Lung (tissue), 12 donors: ENCODE data around the gene KIAA0319L. TPM values are rescaled to one million over a fixed set of nuclear protein-coding genes. Genes with fewer than 3 reads are reported as not detected.

Experiments used
- ATAC-seq: fragments of 200-7000 bp; cut with Tn5 transposase; one replicate; pipeline ENCODE4 v1.9.1; 2020; ENCODE audit warnings: moderate number of reproducible peaks; ENCODE audit not compliant: insufficient read depth, low FRiP score
- DNase-seq, 3 donors: peaks; one replicate each; pipeline ENCODE4 v3.0.0-alpha.2; 2013 to 2017
- H3K27ac ChIP-seq, 2 donors: one replicate each; pipeline ENCODE4 v1.5.1; 2013; ENCODE audit warnings: mild to moderate bottlenecking in 2 of 2, moderate library complexity in 2 of 2, control low read depth in 1 of 2, inconsistent platforms in 1 of 2, low read depth in 1 of 2, low read length in 1 of 2
- H3K27me3 ChIP-seq, 3 donors: one replicate each; pipeline ENCODE4 v1.5.1; 2013; ENCODE audit warnings: low read length in 2 of 3; ENCODE audit not compliant: control insufficient read depth in 3 of 3, insufficient read depth in 3 of 3
- H3K36me3 ChIP-seq, 4 donors: one replicate each; pipeline ENCODE4 v1.5.1; 2013; ENCODE audit warnings: low read length in 4 of 4, mild to moderate bottlenecking in 1 of 4, moderate library complexity in 1 of 4; ENCODE audit not compliant: control insufficient read depth in 4 of 4, insufficient read depth in 4 of 4
- H3K4me1 ChIP-seq, 5 donors: one replicate each; pipeline ENCODE4 v1.5.1; 2013; ENCODE audit warnings: low read length in 5 of 5, mild to moderate bottlenecking in 2 of 5, moderate library complexity in 1 of 5; ENCODE audit not compliant: control insufficient read depth in 5 of 5, insufficient read depth in 5 of 5
- H3K4me3 ChIP-seq: one replicate; pipeline ENCODE4 v1.5.1; 2013; ENCODE audit warnings: mild to moderate bottlenecking, control low read depth, moderate library complexity
- H3K9ac ChIP-seq, 2 donors: one replicate each; pipeline ENCODE4 v1.5.1; 2013; ENCODE audit warnings: low read length in 2 of 2, control low read depth in 1 of 2; ENCODE audit not compliant: insufficient read depth in 1 of 2
- H3K9me3 ChIP-seq, 4 donors: one replicate each; pipeline ENCODE4 v1.5.1; 2013; ENCODE audit warnings: low read length in 3 of 4, mild to moderate bottlenecking in 1 of 4, moderate library complexity in 1 of 4; ENCODE audit not compliant: control insufficient read depth in 4 of 4, insufficient read depth in 3 of 4
- CTCF ChIP-seq: IDR thresholded peaks from 2 replicates; pipeline ENCODE4 v1.5.1; 2012; ENCODE audit warnings: mild to moderate bottlenecking; ENCODE audit errors: control extremely low read depth, extremely low read depth
- WGBS, 2 donors: extraction: QIAGEN DNeasy Blood & Tissue Kit; methylation state at CpG; one replicate each; pipeline ENCODE4 v1.1.7; 2013; 5-methylcytosine and 5-hydroxymethylcytosine counted together
- polyA plus RNA-seq, 2 donors: library from polyadenylated mRNA; stranded (reverse); fragments of 200-250 nt; gene quantifications; one replicate each; pipeline ENCODE4 v1.2.1, GENCODE V29; 2013
- total RNA-seq, 2 donors: library from RNA; depleted of rRNA in 1 of 2; stranded (reverse); fragments of >200 nt in 1 of 2; gene quantifications; one replicate each; pipeline ENCODE4 v1.2.1, GENCODE V29; 2014 to 2021
- donor health status: control.
- donor health status: control.
- donor health status: Bipolar disorder and iron deficiency.
- donor health status: healthy.
- donor health status: DM: yes; HTN: yes; CAD: no.

KIAA0319L gene
- total and polyA plus RNA-seq, 4 donors: 20.3 to 121 (median 60.9) TPM

- WGBS, 2 donors: 90 to 98% methylated on average over 2 of the region's 2 CpGs
- no peaks in the 10 kb centered on the region for H3K27me3 ChIP-seq
- H3K4me3 ChIP-seq: no peak overlapping the region
- H3K9ac ChIP-seq: no peak overlapping the region
- no peak for ATAC-seq
- no peak for TF ChIP-seq CTCF
- H3K36me3 ChIP-seq: peaks cover 21 to 34% (median 31%) of the 10 kb centered on the region in 4 donors
- H3K4me1 ChIP-seq: peaks cover 0 to under 1% (median 0%) of the 10 kb centered on the region in 5 donors
- H3K9me3 ChIP-seq: peaks cover 0 to 5% (median 0%) of the 10 kb centered on the region in 4 donors
- H3K27ac ChIP-seq: no peak overlapping the region
- DNase-seq: no peak
These were observed 94.0 kb downstream of the KIAA0319L start for GRCh38 chr1:35463232-35463631.

GRCh38 chr1:35461966-35462651, 95.1 kb downstream of the KIAA0319L start:
- ATAC-seq (no peak), DNase-seq (no peak)
- Histone ChIP-seq H3K36me3 (peaks cover 21 to 35% (median 30%) of the 10 kb centered on the region in 4 donors), H3K27ac (no peak overlapping the region), H3K27me3 (no peaks in the 10 kb centered on the region), H3K9me3 (peaks cover 0 to 5% (median 0%) of the 10 kb centered on the region in 4 donors), H3K4me3 (no peak overlapping the region), H3K4me1 (no peaks in the 10 kb centered on the region), H3K9ac (no peak overlapping the region)
- 88 to 97% methylated on average over 5 of the region's 5 CpGs for WGBS, 2 donors
- TF ChIP-seq CTCF: no peak

- H3K9me3 ChIP-seq: peaks cover 0 to 5% (median 0%) of the 10 kb centered on the region in 4 donors
- no peak for TF ChIP-seq CTCF
- H3K4me1 ChIP-seq: no peaks in the 10 kb centered on the region
- H3K27me3 ChIP-seq: no peaks in the 10 kb centered on the region
- WGBS, 2 donors: 90 to 93% methylated on average over 2 of the region's 2 CpGs
- no peak overlapping the region for H3K9ac ChIP-seq
- no peak overlapping the region for H3K4me3 ChIP-seq
- no peak for ATAC-seq
- H3K36me3 ChIP-seq: peaks cover 23 to 32% (median 29%) of the 10 kb centered on the region in 4 donors
- no peak for DNase-seq
- H3K27ac ChIP-seq: no peak overlapping the region
These were observed 96.4 kb downstream of the KIAA0319L start for GRCh38 chr1:35460796-35461195.

- Histone ChIP-seq H3K9ac (no peak overlapping the region), H3K27me3 (no peaks in the 10 kb centered on the region), H3K4me3 (no peak overlapping the region), H3K9me3 (no peaks in the 10 kb centered on the region), H3K4me1 (peaks cover 6 to 25% (median 13%) of the 10 kb centered on the region in 5 donors), H3K27ac (no peak overlapping the region), H3K36me3 (peaks cover 10 to 22% (median 16%) of the 10 kb centered on the region in 4 donors)
- no peak for TF ChIP-seq CTCF
- DNase-seq: no peak
- peak; percentile 42 for ATAC-seq
- WGBS, 2 donors: 36 to 52% methylated on average over 1 of the region's 1 CpG
These were observed 102.6 kb downstream of the KIAA0319L start for GRCh38 chr1:35454616-35455015.
